PC-9 (cell line): ENCODE measurements around the gene LDAH. TPM values are rescaled to one million over a fixed set of nuclear protein-coding genes. Genes with fewer than 3 reads are reported as not detected.
A peak's percentile ranks its signal among the peaks of the same experiment; 100 is the strongest.

Experiments used
- Bru-seq: library from RNA; stranded (reverse); fragments of 400-500 nt; gene quantifications from one replicate; lab custom pipeline; 2021; lab: Mats Ljungman, UMichigan
- BruChase-seq, 2 experiments: library from RNA; stranded (reverse); fragments of 400-500 nt; gene quantifications; one replicate each; lab custom pipeline; 2021; lab: Mats Ljungman, UMichigan
- BruUV-seq: library from RNA; stranded (reverse); fragments of 400-500 nt; replicated peaks from 2 replicates; lab custom pipeline; 2021; lab: Mats Ljungman, UMichigan
- CTCF ChIA-PET: fragments of 300-600 bp; sonication (Branson Sonifier 250); formaldehyde crosslinking; loops from one replicate; lab custom pipeline; 2022; ENCODE audit warnings: antibody characterized with exemption; lab: Charles Lee
- POLR2A ChIA-PET: fragments of 300-600 bp; sonication (Branson Sonifier 250); formaldehyde crosslinking; loops from one replicate; lab custom pipeline; 2022; ENCODE audit warnings: antibody characterized with exemption; ENCODE audit not compliant: unreplicated experiment; lab: Charles Lee
- DNase-seq, 2 experiments: peaks; one replicate each; pipeline versions ENCODE4 v3.0.0 to v3.0.0-alpha.2; 2015 to 2022; ENCODE audit warnings: mixed read lengths in 1 of 2
- H2AFZ ChIP-seq: fragments of 200-600 bp; sonication (generic); 2 replicates; pipeline ENCODE4 v1.8.1; 2017; ENCODE audit warnings: antibody characterized with exemption
- H3F3A ChIP-seq: fragments of 200-600 bp; sonication (generic); 2 replicates; pipeline ENCODE4 v1.8.1; 2017; ENCODE audit warnings: antibody characterized with exemption, mild to moderate bottlenecking, low read depth; ENCODE audit not compliant: insufficient read depth
- H3K27ac ChIP-seq: fragments of 200-600 bp; sonication (generic); 2 replicates; pipeline ENCODE4 v1.6.1; 2016; ENCODE audit warnings: mixed run types
- H3K27me3 ChIP-seq: fragments of 200-600 bp; sonication (generic); 2 replicates; pipeline ENCODE4 v1.6.1; 2016; ENCODE audit warnings: low read depth, mixed run types; ENCODE audit not compliant: insufficient read depth
- H3K36me3 ChIP-seq: fragments of 200-600 bp; sonication (generic); 2 replicates; pipeline ENCODE4 v1.6.1; 2016; ENCODE audit warnings: low read depth, mixed run types
- H3K4me1 ChIP-seq: fragments of 200-600 bp; sonication (generic); replicated peaks from 2 replicates; pipeline ENCODE4 v1.6.1; 2016; ENCODE audit warnings: mixed run types; ENCODE audit not compliant: insufficient read depth
- H3K4me2 ChIP-seq: fragments of 200-600 bp; sonication (generic); 2 replicates; pipeline ENCODE4 v1.6.1; 2017; ENCODE audit warnings: mixed run types
- H3K4me3 ChIP-seq: fragments of 200-600 bp; sonication (generic); 2 replicates; pipeline ENCODE4 v1.6.1; 2016; ENCODE audit warnings: mixed run types
- H3K79me2 ChIP-seq: fragments of 200-600 bp; sonication (generic); 2 replicates; pipeline ENCODE4 v1.6.1; 2017; ENCODE audit warnings: low read depth, mixed run types
- H3K9me2 ChIP-seq: fragments of 200-600 bp; sonication (generic); 2 replicates; pipeline ENCODE4 v1.8.1; 2017; ENCODE audit warnings: mild to moderate bottlenecking; ENCODE audit not compliant: insufficient read depth
- H3K9me3 ChIP-seq: fragments of 200-600 bp; sonication (generic); 2 replicates; pipeline ENCODE4 v1.8.1; 2016; ENCODE audit warnings: low read depth; ENCODE audit not compliant: insufficient read depth
- H4K20me1 ChIP-seq: fragments of 200-600 bp; sonication (generic); 2 replicates; pipeline ENCODE4 v1.8.1; 2017; ENCODE audit not compliant: insufficient read depth
- EZH2 ChIP-seq: fragments of 200-600 bp; sonication (generic); IDR thresholded peaks from 2 replicates; pipeline ENCODE4 v1.8.0; 2017; ENCODE audit warnings: antibody characterized with exemption, low read depth
- intact Hi-C: fragments of 100-400 bp; cut with micrococcal nuclease; formaldehyde crosslinking; loops from one replicate; pipeline ENCODE4 v1.10.0; 2022; ENCODE audit not compliant: unreplicated experiment
- long read RNA-seq: library from polyadenylated mRNA; stranded (forward); transcript quantifications from one replicate; pipeline ENCODE4 v2.0.0, GENCODE V29; 2022
- total RNA-seq: library from RNA; stranded (reverse); gene quantifications from 2 replicates; pipeline ENCODE4 v1.2.3, GENCODE V29; 2021
- TF ChIP-seq, protein P1 (sequence below): fragments of 200-600 bp; sonication (generic); conservative IDR thresholded peaks from 2 replicates; pipeline ENCODE4 v1.6.1; 2017; ENCODE audit warnings: mixed run types, antibody characterized with exemption, mild to moderate bottlenecking, moderate library complexity

LDAH gene
- total RNA-seq (14.6 and 18.3 TPM in 2 replicates), Bru-seq, nascent RNA (percentile 75 among the genes with signal in this experiment), BruChase-seq, experiment 1, labeled RNA remaining after a 2-hour chase (percentile 61 among the genes with signal in this experiment), BruChase-seq, experiment 2, labeled RNA remaining after a 6-hour chase (percentile 50 among the genes with signal in this experiment)
- long read RNA-seq, transcript LDAH-201 (7 exons, 2,907 nt), result major isoform, 10 of 25 reads
- long read RNA-seq, partial matches to known transcripts, result 2 of 25 reads
- long read RNA-seq, other reads (novel, unspliced or antisense), result 9 of 25 reads

DNA sequence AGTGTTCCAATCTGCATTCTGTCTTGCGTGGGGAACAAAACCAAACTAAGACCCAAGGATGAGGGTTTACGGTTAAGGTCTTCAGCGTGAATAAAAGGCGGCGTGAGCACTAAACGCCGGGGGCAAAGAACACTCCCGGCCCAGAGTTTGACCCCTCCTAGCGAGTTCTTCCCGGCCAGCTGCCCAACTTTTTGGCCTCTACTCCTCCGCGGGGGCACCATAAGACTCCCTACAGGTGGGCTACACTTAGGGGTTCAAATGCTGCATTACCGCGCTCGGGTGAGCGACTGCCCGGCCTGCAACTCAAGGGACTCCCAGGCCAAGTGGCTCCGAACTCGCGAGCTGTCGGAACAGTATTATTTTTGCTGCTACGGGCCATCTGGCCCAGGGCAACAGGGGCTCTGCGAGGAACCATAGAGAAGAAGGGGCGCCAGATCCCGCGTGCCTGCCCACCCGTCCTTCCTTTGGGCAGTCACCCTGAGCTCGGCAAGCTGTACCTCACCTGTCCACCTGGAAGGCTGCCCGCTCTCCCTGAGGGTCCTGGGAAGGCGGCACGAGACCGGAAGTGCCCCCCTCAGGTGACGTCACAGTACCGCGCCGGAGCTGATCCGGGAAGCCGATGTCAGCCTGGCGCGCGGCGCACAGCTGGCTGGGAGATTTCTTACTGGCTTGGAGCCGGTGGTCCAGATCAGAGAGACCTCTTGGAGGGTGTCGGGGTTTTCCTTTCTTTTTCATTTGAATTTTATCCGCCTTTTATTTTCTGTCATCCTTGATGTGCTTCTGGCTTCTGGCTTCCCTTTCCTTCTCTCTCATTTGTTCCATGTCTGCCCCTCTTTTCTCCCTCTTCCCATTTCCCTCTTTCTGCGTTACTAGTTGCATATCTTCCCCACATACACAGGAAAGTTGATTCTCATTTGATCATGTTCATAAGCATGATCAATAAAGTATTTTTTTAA is at the start of gene LDAH:
Gene LDAH (minus strand): TSS at position 567 of the 956 bp plus-strand sequence. CDS start 21,638 bp downstream, outside the sequence.
- TSS peak; percentile 78 for BruUV-seq
- peak within 1 kb of the TSS; percentile 86 for H3K4me3 ChIP-seq
- POLR2A ChIA-PET, result no interaction called here
- no peaks in the 10 kb centered on the region for H3K9me2 ChIP-seq
- H3K36me3 ChIP-seq, result no peaks in the 10 kb centered on the region
- H3K27me3 ChIP-seq, result no peaks in the 10 kb centered on the region
- peaks cover 10% of the 10 kb centered on the region for H3F3A ChIP-seq
- no peaks in the 10 kb centered on the region for H3K9me3 ChIP-seq
- intact Hi-C loops, result loop anchor here (1.0 kb wide), 1 partner anchor 162 kb away; no protein-coding TSS in a partner anchor
- DNase-seq, result peak; percentile 64 to 82
- H3K27ac ChIP-seq, result peak within 1 kb of the TSS; percentile 82
- H3K4me1 ChIP-seq, result peaks cover 8% of the 10 kb centered on the region
- CTCF ChIA-PET, result interaction anchor here (1.6 kb wide), 1 partner anchor 172 kb away, joined by 5 read pairs; the partner anchor contains the start of gene HS1BP3
- TF ChIP-seq EZH2, result no peak
- TF ChIP-seq, protein P1, sequence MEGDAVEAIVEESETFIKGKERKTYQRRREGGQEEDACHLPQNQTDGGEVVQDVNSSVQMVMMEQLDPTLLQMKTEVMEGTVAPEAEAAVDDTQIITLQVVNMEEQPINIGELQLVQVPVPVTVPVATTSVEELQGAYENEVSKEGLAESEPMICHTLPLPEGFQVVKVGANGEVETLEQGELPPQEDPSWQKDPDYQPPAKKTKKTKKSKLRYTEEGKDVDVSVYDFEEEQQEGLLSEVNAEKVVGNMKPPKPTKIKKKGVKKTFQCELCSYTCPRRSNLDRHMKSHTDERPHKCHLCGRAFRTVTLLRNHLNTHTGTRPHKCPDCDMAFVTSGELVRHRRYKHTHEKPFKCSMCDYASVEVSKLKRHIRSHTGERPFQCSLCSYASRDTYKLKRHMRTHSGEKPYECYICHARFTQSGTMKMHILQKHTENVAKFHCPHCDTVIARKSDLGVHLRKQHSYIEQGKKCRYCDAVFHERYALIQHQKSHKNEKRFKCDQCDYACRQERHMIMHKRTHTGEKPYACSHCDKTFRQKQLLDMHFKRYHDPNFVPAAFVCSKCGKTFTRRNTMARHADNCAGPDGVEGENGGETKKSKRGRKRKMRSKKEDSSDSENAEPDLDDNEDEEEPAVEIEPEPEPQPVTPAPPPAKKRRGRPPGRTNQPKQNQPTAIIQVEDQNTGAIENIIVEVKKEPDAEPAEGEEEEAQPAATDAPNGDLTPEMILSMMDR, result no peak
- peak within 1 kb of the TSS; percentile 99 for H2AFZ ChIP-seq
- H3K79me2 ChIP-seq, result peaks cover 18% of the 10 kb centered on the region
- no peaks in the 10 kb centered on the region for H4K20me1 ChIP-seq
- H3K4me2 ChIP-seq, result peak within 1 kb of the TSS; percentile 95

DNA sequence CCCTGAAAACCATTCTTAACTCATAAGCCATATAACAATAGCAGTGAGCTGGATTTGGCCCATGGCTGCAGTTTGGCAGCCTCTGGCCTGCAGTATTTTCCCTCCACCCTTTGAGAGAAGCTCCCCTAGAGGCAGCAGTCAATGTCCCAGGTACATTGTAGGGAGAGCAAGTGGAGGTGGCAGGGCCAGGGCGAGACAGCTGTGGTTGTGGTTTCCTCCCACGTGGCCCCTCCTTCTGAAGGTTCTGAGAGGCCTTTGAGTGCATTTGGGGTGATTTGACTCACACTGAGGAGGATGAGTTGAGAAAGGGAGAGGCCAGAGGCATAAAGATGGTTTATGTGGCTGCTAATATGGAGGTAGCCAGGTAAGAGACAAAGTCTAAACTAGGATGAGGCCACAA is 45.5 kb upstream of the LDAH start:
- no peaks in the 10 kb centered on the region for H3K79me2 ChIP-seq
- H2AFZ ChIP-seq, result no peak overlapping the region
- BruUV-seq, result no TSS peak
- no peak overlapping the region for H3K27ac ChIP-seq
- peaks cover 23% of the 10 kb centered on the region for H3K27me3 ChIP-seq
- H3K4me1 ChIP-seq, result no peaks in the 10 kb centered on the region
- TF ChIP-seq, protein P1, result no peak
- no peak for TF ChIP-seq EZH2
- no peaks in the 10 kb centered on the region for H3F3A ChIP-seq
- intact Hi-C loops, result no loop called here
- H3K9me2 ChIP-seq, result no peaks in the 10 kb centered on the region
- H4K20me1 ChIP-seq, result no peaks in the 10 kb centered on the region; the same call in 1 of the 2 replicates
- H3K9me3 ChIP-seq, result no peaks in the 10 kb centered on the region; the same call in 1 of the 2 replicates
- POLR2A ChIA-PET, result no interaction called here
- H3K36me3 ChIP-seq, result no peaks in the 10 kb centered on the region
- no peak overlapping the region for H3K4me3 ChIP-seq
- no peak overlapping the region for H3K4me2 ChIP-seq
- CTCF ChIA-PET, result no interaction called here
- DNase-seq, result no peak

DNA sequence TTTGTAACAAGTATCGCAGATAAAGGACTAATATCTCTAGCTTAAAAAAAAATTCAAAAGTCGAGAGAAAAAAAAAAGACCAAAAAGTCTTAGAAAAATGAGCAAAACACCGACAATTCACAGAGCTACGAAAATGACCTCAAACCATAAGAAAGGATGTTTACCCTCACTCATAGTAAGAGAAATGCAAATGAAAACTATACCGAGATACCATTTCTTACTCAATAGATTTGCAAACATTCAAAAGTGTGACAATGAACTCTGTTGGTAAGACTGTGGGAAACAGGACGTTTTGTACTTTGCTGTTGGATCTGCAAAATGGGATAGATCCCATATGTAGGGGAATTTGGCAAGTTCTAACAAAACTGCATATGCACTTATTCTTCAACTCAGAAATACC is 39.9 kb upstream of the LDAH start:
- no TSS peak for BruUV-seq
- intact Hi-C loops, result no loop called here
- Histone ChIP-seq H3K9me3 (no peaks in the 10 kb centered on the region), H3K27me3 (peaks cover 16% of the 10 kb centered on the region), H3K4me3 (no peak overlapping the region), H4K20me1 (no peaks in the 10 kb centered on the region), H3F3A (no peaks in the 10 kb centered on the region), H3K36me3 (no peaks in the 10 kb centered on the region), H2AFZ (no peak overlapping the region), H3K27ac (no peak overlapping the region), H3K4me2 (no peak overlapping the region), H3K79me2 (no peaks in the 10 kb centered on the region), H3K4me1 (no peaks in the 10 kb centered on the region), H3K9me2 (no peaks in the 10 kb centered on the region)
- POLR2A ChIA-PET, result no interaction called here
- CTCF ChIA-PET, result interaction anchor here (0.6 kb wide), 1 partner anchor 83 kb away, joined by 4 read pairs; no protein-coding TSS in a partner anchor
- DNase-seq, result no peak
- TF ChIP-seq EZH2, result no peak
- TF ChIP-seq, protein P1, result no peak
